ENCODE measurements around the gene COPG1.

The COPG1 gene

GRCh38 chr3:129313665-129314385, 64.4 kb downstream of the COPG1 start:
- DNase-seq (ENCODE audit: low read depth) = no peak

DNA sequence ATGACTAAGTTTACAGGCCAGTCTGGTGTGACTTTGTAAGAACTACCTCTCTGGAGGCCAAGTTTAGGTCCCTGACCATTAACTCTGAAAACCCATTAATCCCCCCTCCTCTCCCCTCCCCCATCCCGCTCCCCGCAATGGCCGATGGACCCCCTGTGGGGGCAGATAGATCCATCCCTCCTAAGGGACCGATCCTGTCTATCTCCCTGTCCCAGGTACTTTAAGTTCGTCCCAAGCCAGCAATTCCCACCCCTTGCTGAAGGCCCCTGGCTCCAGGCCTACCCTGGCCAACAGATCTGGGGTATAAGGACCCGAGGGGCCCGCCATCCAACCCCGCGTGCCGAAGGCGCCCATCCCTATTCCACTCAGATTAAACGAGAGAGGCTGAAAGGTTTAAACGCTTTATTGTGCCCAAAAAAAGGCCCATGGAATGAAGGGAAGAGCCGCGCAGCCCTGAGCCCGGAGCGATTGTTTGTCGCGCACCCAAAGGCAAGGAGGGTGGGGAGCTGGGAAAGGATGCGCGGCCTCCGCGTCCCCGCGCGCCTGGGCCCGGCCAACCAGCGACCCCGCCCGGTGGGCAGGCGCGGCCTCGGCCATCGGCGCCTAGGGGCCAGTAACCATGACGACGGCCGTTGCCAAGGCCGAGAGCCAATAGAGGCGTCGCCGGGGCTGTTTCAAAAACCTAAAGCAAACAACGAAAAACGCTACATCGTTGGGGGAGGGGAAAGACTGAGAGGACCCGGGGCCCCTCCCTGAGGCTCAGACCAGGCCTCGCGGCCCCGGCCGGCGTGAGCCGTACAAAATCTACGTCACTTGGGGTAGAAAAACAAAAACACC, 65.2 kb downstream of the COPG1 start:
- peak; percentile 91 for DNase-seq (ENCODE audit: low read depth)

- DNase-seq (ENCODE audit: low read depth) = no peak
These were observed 66.0 kb downstream of the COPG1 start for GRCh38 chr3:129315223-129315997.

DNA sequence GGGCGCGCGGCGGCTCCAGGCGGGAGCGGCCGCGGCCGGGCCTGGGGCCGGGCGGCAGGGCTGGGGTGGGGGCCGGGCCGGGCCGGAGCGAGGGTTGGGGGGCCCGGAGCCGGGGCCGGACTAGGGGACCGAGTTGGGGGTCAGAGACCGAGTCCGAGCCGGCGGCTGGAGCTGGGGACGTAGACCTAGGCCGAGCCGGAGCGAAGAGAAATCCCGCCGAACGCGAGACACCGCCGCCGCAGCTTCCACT, 66.5 kb downstream of the COPG1 start:
- no peak for DNase-seq (ENCODE audit: low read depth)

- no peak for DNase-seq (ENCODE audit: low read depth)
These were observed 67.0 kb downstream of the COPG1 start for GRCh38 chr3:129316248-129317013.

DNA sequence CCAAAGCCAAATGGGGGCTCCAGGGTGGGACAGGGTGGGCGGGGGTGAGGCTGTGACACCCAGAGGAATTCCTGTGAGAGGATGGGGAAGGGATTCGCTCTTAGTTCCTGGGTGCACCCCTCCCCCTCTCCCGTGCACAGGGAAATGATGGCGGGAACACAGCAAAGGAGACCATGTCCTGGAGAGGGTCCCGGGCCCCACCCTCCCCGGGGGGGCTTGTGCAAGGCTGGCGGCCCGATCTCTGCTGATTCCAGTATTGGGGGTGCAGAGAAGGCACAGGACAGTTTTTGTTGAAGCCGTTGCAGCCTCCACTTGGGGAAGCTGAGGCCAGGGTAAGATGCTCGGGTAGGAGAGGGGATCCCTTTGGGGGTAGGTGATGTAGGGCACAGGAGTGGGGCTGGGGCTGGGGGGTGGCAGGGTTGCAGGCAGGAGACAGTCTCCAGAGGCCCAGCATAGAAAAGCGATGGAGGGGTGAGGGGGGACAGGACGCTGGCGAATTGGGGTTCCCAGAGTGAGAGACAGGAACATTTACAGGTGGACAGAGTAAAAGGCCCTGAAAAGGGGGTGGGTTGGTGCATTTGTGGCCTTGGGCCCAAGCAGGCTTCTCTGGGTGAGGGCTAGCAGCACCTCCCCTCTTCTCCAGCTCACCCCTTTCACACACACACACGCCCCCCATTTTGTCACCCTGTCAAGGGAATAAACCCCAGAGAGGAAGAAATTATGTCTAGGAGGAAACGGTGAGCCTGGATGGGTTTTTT, 67.8 kb downstream of the COPG1 start:
- no peak for DNase-seq (ENCODE audit: low read depth)

GRCh38 chr3:129317848-129318247, 68.4 kb downstream of the COPG1 start:
- no peak for DNase-seq (ENCODE audit: low read depth)

DNA sequence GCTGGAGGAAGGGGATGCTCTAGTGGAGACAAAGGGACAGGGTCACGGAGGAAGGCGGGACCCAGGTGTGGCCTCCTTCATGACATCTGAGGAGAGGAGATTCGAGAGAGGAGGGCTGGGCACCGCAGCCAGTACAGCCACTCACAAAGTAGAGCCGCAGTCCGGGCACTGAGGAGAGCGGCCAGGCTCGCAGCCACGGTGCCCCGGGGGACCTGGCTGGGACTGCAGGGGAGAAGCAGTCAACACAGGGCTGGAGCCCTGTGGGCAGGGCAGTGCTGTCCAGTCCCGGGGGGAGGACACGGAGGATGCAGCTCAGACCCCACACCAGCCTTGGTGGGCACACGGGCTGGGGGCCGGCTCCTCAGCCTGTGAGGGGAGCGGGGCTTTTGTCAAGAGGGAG, 69.5 kb downstream of the COPG1 start:
- DNase-seq (ENCODE audit: low read depth) = no peak

DNA sequence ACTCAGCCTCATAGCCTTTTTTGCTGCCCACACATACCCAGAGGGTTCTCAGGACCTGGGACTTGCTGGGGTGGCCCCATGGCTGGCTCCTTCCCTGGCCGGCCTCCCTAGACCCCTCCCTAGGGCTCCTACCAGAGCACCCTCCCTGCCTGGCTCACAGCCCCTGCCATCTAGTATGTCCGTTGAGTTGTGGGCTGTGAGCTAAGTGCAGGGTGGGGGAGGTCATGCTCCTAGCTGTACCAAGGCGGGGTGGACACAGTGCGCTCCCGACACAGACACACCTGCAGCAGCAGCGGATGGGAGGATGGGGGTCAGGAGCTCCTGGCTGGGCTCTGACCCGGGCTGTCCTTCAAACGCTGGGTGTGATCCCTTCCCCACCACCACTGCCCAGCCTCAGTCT, 70.9 kb downstream of the COPG1 start:
- DNase-seq (ENCODE audit: low read depth) = no peak

DNA sequence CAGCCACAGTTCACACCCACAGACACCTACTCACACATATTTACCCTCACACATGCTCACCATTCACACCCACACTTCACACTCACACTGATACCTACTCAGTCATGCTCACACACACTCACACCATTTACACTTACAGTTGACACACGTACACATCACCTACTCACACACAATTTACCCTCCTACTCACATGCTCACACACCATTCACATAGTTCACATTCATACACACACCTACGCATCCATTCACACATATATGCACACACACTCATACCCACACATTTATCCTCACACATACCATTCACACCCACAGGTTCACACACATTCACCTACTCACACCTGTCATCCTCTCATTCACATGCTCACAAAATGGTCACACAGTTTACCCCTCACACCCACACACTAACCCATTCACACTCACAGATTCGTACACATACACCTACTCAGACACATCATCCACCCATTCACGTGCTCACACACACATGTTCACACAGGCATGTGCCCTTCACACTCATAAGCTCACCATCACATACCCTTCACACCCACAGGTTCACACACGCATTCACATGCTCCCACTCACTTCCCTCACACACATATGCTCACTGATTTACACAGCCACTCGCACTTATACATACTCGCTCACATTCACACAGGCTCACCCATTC, 71.5 kb downstream of the COPG1 start:
- DNase-seq (ENCODE audit: low read depth) = no peak

GRCh38 chr3:129321887-129322286, 72.5 kb downstream of the COPG1 start:
- no peak for DNase-seq (ENCODE audit: low read depth)

- DNase-seq (ENCODE audit: low read depth) = no peak
These were observed 74.4 kb downstream of the COPG1 start for GRCh38 chr3:129323651-129324294.

DNA sequence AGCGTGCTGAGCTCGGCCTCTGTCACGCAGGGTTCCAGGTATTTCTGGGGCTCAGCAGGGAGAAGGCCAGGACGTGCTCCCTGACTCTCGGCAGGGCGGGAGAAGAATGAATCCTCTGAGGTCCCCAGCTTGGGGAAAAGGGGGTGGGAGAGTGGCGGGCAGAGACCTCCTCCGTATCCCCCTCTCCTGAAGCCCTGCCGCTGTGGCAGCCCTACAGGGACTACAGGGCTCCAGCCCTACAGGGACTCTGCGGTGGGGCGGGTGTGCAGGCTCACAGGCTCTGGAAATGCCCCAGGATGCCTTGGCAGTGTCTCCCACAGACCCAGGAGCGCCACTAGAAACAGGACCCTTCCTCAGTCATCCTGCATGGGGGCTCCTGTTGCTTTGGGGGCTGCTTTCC, 75.4 kb downstream of the COPG1 start:
- no peak for DNase-seq (ENCODE audit: low read depth)

- DNase-seq (ENCODE audit: low read depth) = no peak
These were observed 76.0 kb downstream of the COPG1 start for GRCh38 chr3:129325383-129325782.

DNA sequence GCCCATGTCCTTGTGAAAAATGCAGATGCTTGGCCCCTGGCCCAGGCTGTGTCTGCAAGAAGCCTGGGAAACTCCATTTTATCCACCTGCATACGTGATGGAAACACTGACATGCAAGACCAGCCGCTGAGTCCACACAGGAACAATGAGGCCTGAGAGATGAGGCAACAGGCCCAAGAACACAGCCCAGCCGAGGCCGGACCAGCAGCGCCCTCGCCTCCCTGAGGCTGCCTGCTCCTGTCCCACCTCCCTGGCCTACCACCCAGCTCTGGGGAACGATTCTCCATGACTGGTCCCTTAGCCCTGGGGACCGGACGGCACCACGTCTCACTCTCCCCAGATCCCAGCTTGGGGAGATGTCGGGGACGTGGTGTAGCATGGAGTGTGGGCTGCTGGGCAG, 76.7 kb downstream of the COPG1 start:
- DNase-seq (ENCODE audit: low read depth) = no peak

DNA sequence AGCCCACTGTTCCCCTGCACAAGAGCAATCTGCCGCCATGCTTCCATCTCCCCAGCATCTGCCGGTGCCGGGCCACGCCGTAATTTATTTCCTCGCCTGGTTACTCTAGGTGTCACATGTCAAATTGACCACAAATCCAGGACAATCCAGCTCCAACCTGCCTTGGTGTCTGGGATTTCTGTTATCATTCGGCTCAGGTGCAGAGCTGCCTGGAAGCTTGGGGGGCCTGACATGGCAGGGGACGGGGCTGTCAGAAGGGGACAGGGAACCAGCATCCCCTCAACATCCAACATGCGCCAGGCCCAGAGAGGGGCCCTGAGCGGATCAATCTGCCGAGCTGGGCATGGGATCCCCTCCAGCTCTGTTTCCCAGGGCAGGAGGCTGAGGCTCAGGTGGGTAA, 77.2 kb downstream of the COPG1 start:
- no peak for DNase-seq (ENCODE audit: low read depth)
